Neural cell (in vitro differentiated cells): ENCODE data around the gene SLC12A7. TPM values are rescaled to one million over a fixed set of nuclear protein-coding genes. Genes with fewer than 3 reads are reported as not detected.

Experiments
- H2AFZ ChIP-seq: fragments of 200-600, 300-800 bp; sonication (generic), shearing (Covaris generic); 2 replicates; pipeline ENCODE4 v1.6.0; 2014; ENCODE audit warnings: low read depth, mild to moderate bottlenecking, antibody characterized with exemption, low read length, moderate library complexity
- H3F3A ChIP-seq: fragments of 200-600 bp; shearing (Covaris generic); 2 replicates; pipeline ENCODE4 v1.6.1; 2016; ENCODE audit warnings: mild to moderate bottlenecking, moderate library complexity, mixed read lengths, antibody characterized with exemption, low read length; ENCODE audit not compliant: insufficient read depth, poor library complexity, severe bottlenecking
- H3K27ac ChIP-seq: fragments of 200-600, 300-800 bp; sonication (generic), shearing (Covaris generic); 2 replicates; pipeline ENCODE4 v1.5.1; 2014; ENCODE audit warnings: mild to moderate bottlenecking, low read length, moderate library complexity
- H3K27me3 ChIP-seq: fragments of 300-800, 200-600 bp; sonication (generic), shearing (Covaris generic); 2 replicates; pipeline ENCODE4 v1.6.0; 2014; ENCODE audit warnings: mild to moderate bottlenecking, low read depth, low read length, moderate library complexity; ENCODE audit not compliant: insufficient read depth
- H3K36me3 ChIP-seq: fragments of 300-800, 200-600 bp; sonication (generic), shearing (Covaris generic); 2 replicates; pipeline ENCODE4 v1.5.1; 2014; ENCODE audit warnings: mild to moderate bottlenecking, antibody characterized with exemption, low read length, moderate library complexity; ENCODE audit not compliant: insufficient read depth
- H3K4me2 ChIP-seq: fragments of 300-800, 200-600 bp; sonication (generic), shearing (Covaris generic); 2 replicates; pipeline ENCODE4 v1.6.0; 2014; ENCODE audit warnings: mild to moderate bottlenecking, low read length
- H3K4me3 ChIP-seq: fragments of 300-800, 200-600 bp; sonication (generic), shearing (Covaris generic); 2 replicates; pipeline ENCODE4 v1.5.1; 2014; ENCODE audit warnings: mild to moderate bottlenecking, low read length, moderate library complexity
- H3K79me2 ChIP-seq: fragments of 200-600 bp; shearing (Covaris generic); replicated peaks from 2 replicates; pipeline ENCODE4 v1.6.0; 2014; ENCODE audit warnings: mild to moderate bottlenecking, low read length, moderate library complexity; ENCODE audit not compliant: insufficient read depth
- H3K9ac ChIP-seq: fragments of 300-800, 200-600 bp; sonication (generic), shearing (Covaris generic); 2 replicates; pipeline ENCODE4 v1.6.1; 2016; ENCODE audit warnings: mild to moderate bottlenecking, low read length, mixed read lengths
- H3K9me2 ChIP-seq: fragments of 200-600 bp; shearing (Covaris generic); 2 replicates; pipeline ENCODE4 v1.6.1; 2016; ENCODE audit warnings: mild to moderate bottlenecking, low read length, mixed read lengths; ENCODE audit not compliant: insufficient read depth
- H3K9me3 ChIP-seq: fragments of 200-600, 300-800 bp; sonication (generic), shearing (Covaris generic); 2 replicates; pipeline ENCODE4 v1.6.1; 2016; ENCODE audit warnings: mild to moderate bottlenecking, mixed run types, low read length, moderate library complexity, mixed read lengths
- H4K20me1 ChIP-seq: fragments of 200-600 bp; shearing (Covaris generic); 2 replicates; pipeline ENCODE4 v1.6.1; 2016; ENCODE audit warnings: mild to moderate bottlenecking, mixed run types; ENCODE audit not compliant: insufficient read depth
- EP300 ChIP-seq: fragments of 450-650 bp; conservative IDR thresholded peaks from 2 replicates; pipeline ENCODE4 v1.6.1; 2014; ENCODE audit warnings: antibody characterized with exemption, mild to moderate bottlenecking, moderate library complexity; ENCODE audit not compliant: poor library complexity, severe bottlenecking
- EZH2 ChIP-seq: fragments of 200-600, 300-800 bp; shearing (Covaris generic), sonication (generic); IDR thresholded peaks from 2 replicates; pipeline ENCODE4 v1.6.1; 2014; ENCODE audit warnings: antibody characterized with exemption, low read length, borderline replicate concordance, mild to moderate bottlenecking; ENCODE audit not compliant: insufficient read depth, poor library complexity, severe bottlenecking
- MXI1 ChIP-seq: fragments of 450-650 bp; conservative IDR thresholded peaks from 2 replicates; pipeline ENCODE4 v1.6.1; 2014; ENCODE audit warnings: antibody characterized with exemption, mild to moderate bottlenecking; ENCODE audit not compliant: poor library complexity, severe bottlenecking
- POLR2AphosphoS5 ChIP-seq: IDR thresholded peaks from 2 replicates; pipeline ENCODE4 v1.6.1; 2012
- RAD21 ChIP-seq: fragments of 450-650 bp; conservative IDR thresholded peaks from 2 replicates; pipeline ENCODE4 v1.6.1; 2014; ENCODE audit warnings: antibody characterized with exemption, mild to moderate bottlenecking, moderate library complexity
- REST ChIP-seq: IDR thresholded peaks from 2 replicates; pipeline ENCODE4 v1.6.1; 2012; ENCODE audit warnings: borderline replicate concordance
- SMC3 ChIP-seq: fragments of 450-650 bp; conservative IDR thresholded peaks from 2 replicates; pipeline ENCODE4 v1.6.1; 2014; ENCODE audit warnings: antibody characterized with exemption, mild to moderate bottlenecking, moderate library complexity; ENCODE audit not compliant: poor library complexity
- TAF1 ChIP-seq: IDR thresholded peaks from 2 replicates; pipeline ENCODE4 v1.6.1; 2012; ENCODE audit warnings: low read depth
- polyA plus RNA-seq: library from polyadenylated mRNA; depleted of rRNA; stranded (reverse); fragments of >200 nt; gene quantifications from 2 replicates; pipeline ENCODE4 v1.2.3, GENCODE V29; 2014
- TF ChIP-seq, protein P1 (sequence below): fragments of 450-650 bp; IDR thresholded peaks from 2 replicates; pipeline ENCODE4 v1.5.1; 2014; ENCODE audit warnings: antibody characterized with exemption, mild to moderate bottlenecking, moderate library complexity; ENCODE audit not compliant: poor library complexity, severe bottlenecking

The SLC12A7 gene
- polyA plus RNA-seq, 1 donor from 2014 or later = 4.5 TPM

DNA sequence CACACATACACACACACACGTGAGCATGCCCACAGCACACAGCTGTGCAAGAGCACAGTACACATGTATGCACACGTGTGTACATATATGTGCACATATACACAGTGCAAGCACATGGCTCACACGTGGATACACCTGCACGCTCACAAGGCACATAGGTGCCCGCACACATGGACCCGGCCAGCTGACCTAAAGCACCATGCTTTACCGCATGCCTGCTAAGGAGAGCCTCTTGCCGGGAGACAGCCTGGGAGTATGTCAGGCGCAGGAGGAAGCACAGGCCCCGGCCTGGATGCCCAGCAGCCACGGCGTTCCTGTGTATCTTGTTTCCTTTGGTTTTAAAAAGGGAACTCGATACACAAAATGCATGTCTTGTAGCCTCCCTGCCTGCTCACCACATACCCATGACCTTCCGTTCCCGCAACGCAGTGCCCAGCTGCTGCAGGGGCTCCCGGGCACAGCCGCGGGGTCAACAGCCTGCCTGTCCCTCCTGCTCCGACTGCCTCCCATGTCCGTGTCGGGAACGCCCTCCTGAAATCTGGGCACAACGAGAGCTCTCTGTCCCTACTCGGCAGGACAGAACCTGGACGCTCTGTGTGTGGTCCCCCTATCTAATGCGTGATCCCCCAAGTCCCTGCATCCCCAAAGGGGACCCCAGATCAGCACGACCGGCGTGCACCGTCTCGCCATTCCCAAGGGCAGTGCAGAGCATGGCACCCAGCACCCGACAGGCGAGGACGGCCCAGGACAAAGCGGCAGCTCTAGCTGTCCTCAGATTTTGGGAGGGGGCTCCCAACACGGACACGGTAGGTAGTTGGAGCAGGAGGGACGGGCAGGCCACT, 3.6 kb downstream of the SLC12A7 start:
- TF ChIP-seq POLR2AphosphoS5 (no peak), EP300 (no peak), MXI1 (no peak), EZH2 (no peak), REST (no peak), RAD21 (no peak), SMC3 (no peak), TAF1 (no peak)
- TF ChIP-seq, protein P1, sequence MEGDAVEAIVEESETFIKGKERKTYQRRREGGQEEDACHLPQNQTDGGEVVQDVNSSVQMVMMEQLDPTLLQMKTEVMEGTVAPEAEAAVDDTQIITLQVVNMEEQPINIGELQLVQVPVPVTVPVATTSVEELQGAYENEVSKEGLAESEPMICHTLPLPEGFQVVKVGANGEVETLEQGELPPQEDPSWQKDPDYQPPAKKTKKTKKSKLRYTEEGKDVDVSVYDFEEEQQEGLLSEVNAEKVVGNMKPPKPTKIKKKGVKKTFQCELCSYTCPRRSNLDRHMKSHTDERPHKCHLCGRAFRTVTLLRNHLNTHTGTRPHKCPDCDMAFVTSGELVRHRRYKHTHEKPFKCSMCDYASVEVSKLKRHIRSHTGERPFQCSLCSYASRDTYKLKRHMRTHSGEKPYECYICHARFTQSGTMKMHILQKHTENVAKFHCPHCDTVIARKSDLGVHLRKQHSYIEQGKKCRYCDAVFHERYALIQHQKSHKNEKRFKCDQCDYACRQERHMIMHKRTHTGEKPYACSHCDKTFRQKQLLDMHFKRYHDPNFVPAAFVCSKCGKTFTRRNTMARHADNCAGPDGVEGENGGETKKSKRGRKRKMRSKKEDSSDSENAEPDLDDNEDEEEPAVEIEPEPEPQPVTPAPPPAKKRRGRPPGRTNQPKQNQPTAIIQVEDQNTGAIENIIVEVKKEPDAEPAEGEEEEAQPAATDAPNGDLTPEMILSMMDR = no peak
- Histone ChIP-seq H3K9me2 (no peaks in the 10 kb centered on the region), H3K36me3 (no peaks in the 10 kb centered on the region), H3K27me3 (peaks cover 10% of the 10 kb centered on the region), H3F3A (no peaks in the 10 kb centered on the region), H3K79me2 (peaks cover 9% of the 10 kb centered on the region), H3K27ac (no peak overlapping the region), H3K4me2 (no peak overlapping the region), H3K4me3 (no peak overlapping the region), H2AFZ (no peak overlapping the region), H4K20me1 (no peaks in the 10 kb centered on the region), H3K9ac (no peak overlapping the region), H3K9me3 (no peaks in the 10 kb centered on the region)

DNA sequence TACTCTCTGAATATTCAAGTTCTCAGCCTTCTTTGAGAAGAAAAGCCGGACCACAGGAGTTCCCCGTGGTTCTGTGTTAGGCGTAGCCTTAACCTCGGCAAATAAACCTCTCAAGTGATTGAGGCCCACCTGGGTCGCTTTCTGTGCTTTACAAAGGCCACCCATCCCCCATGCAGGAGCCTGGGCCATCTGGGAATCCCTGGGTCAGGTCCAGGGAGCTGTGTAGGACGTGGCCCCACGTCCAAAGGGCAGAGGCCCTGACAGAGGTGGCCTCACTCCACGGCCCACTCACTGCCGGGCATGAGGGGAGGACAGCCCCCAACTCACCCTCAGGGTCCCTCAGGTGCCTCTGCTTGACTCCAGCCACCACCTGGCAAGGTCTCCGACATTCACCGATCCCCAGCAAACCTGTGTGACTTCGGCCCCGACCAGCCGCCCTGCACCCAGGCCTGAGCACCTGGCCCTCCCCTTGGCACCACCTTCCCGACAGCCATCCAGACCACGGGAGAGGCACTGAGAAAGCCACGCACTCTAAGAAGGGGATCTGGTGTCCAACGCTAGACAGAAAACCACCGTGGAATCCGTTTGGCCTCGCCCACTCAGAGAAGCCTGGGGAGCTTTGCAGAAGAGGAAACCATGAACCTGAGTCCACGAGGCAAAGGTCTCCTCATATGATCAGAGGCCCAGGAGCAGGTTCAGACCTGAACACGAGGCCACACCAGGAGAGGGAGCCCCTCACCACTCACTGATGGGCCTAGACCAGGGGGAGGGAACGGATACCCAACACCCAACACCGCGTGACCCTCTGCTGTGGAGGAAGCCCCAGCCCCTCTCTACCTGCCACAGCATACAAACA, 4.5 kb downstream of the SLC12A7 start:
- peaks cover 9% of the 10 kb centered on the region for H3K79me2 ChIP-seq
- no peaks in the 10 kb centered on the region for H3K36me3 ChIP-seq
- H3F3A ChIP-seq = no peaks in the 10 kb centered on the region
- H3K9ac ChIP-seq = no peak overlapping the region
- no peaks in the 10 kb centered on the region for H3K9me2 ChIP-seq
- no peak overlapping the region for H3K4me2 ChIP-seq
- no peak overlapping the region for H2AFZ ChIP-seq
- no peaks in the 10 kb centered on the region for H3K9me3 ChIP-seq
- no peak overlapping the region for H3K27ac ChIP-seq
- peaks cover 10% of the 10 kb centered on the region for H3K27me3 ChIP-seq
- TF ChIP-seq, protein P1 = no peak
- TF ChIP-seq MXI1 = no peak
- TF ChIP-seq TAF1 = no peak
- no peak for TF ChIP-seq SMC3
- no peak for TF ChIP-seq RAD21
- no peak for TF ChIP-seq EZH2
- no peak for TF ChIP-seq EP300
- TF ChIP-seq REST = no peak
- TF ChIP-seq POLR2AphosphoS5 = no peak
- H3K4me3 ChIP-seq = no peak overlapping the region
- no peaks in the 10 kb centered on the region for H4K20me1 ChIP-seq
